MM.1S (cell line): ENCODE measurements around the gene SLC4A11.

Experiments used
- CTCF ChIP-seq: fragments of 300-600 bp; sonication (generic); IDR thresholded peaks from 2 replicates; pipeline ENCODE4 v1.5.1; 2016; ENCODE audit warnings: antibody characterized with exemption, low read length, mixed read lengths
- EZH2 ChIP-seq: fragments of 300-600 bp; sonication (generic); optimal IDR thresholded peaks from 2 replicates; pipeline ENCODE3; 2017; ENCODE audit warnings: low read depth, mild to moderate bottlenecking, antibody characterized with exemption, low read length, mixed read lengths

- no peak for TF ChIP-seq CTCF
- TF ChIP-seq EZH2 = no peak
These were observed 9.4 kb upstream of the SLC4A11 start for GRCh38 chr20:3248167-3248992.
